NCI-H1105 treated with DMSO at 0.1 percent for 48 hours (cell line): Measurements from ENCODE around the gene SERPINB6.
"Not testable (repeated sequence)": the region's sequence is repeated elsewhere in the genome, so short reads cannot be mapped to it uniquely, and the experiment has no call there.

Source experiments
- DNase-seq: peaks from one replicate; lab custom pipeline; 2025; lab: John Stamatoyannopoulos, UW

Gene SERPINB6

GRCh38 chr6:2938004-2938631 lies 33.2 kb downstream of the SERPINB6 start:
- DNase-seq = no peak

GRCh38 chr6:2937627-2938003 lies 33.8 kb downstream of the SERPINB6 start:
- DNase-seq = no peak

- no peak for DNase-seq
Measured at GRCh38 chr6:2935566-2936291, 35.6 kb downstream of the SERPINB6 start.

GRCh38 chr6:2934057-2934456 lies 37.3 kb downstream of the SERPINB6 start:
- no peak for DNase-seq

- not testable (repeated sequence) for DNase-seq
Measured at GRCh38 chr6:2932911-2933310, 38.5 kb downstream of the SERPINB6 start.

GRCh38 chr6:2931970-2932748 lies 39.2 kb downstream of the SERPINB6 start:
- DNase-seq = peak; percentile 81

GRCh38 chr6:2931055-2931454 lies 40.3 kb downstream of the SERPINB6 start:
- DNase-seq = no peak

- DNase-seq = not testable (repeated sequence)
Measured at GRCh38 chr6:2927931-2928330, 43.4 kb downstream of the SERPINB6 start.

GRCh38 chr6:2925842-2926747 lies 45.3 kb downstream of the SERPINB6 start:
- DNase-seq = not testable (repeated sequence)

- DNase-seq = no peak
Measured at GRCh38 chr6:2921520-2922115, 49.7 kb downstream of the SERPINB6 start.

- no peak for DNase-seq
Measured at GRCh38 chr6:2920671-2921112, 50.7 kb downstream of the SERPINB6 start.

- no peak for DNase-seq
Measured at GRCh38 chr6:2919886-2920285, 51.5 kb downstream of the SERPINB6 start.

GRCh38 chr6:2919401-2919800 lies 52.0 kb downstream of the SERPINB6 start:
- DNase-seq = no peak

GRCh38 chr6:2918936-2919335 lies 52.4 kb downstream of the SERPINB6 start:
- no peak for DNase-seq

GRCh38 chr6:2917801-2918445 lies 53.4 kb downstream of the SERPINB6 start:
- DNase-seq = no peak

GRCh38 chr6:2917065-2917464 lies 54.3 kb downstream of the SERPINB6 start:
- no peak for DNase-seq

- DNase-seq = no peak
Measured at GRCh38 chr6:2916158-2916925, 55.0 kb downstream of the SERPINB6 start.

GRCh38 chr6:2915150-2915549 lies 56.2 kb downstream of the SERPINB6 start:
- no peak for DNase-seq

GRCh38 chr6:2914318-2914660 lies 57.1 kb downstream of the SERPINB6 start:
- DNase-seq = no peak

GRCh38 chr6:2913621-2914317 lies 57.6 kb downstream of the SERPINB6 start:
- DNase-seq = no peak
